Suprapubic skin (tissue), 4 donors: Measurements from ENCODE around the gene RELA. TPM values are rescaled to one million over a fixed set of nuclear protein-coding genes. Genes with fewer than 3 reads are reported as not detected.
"Not testable (repeated sequence)": the region's sequence is repeated elsewhere in the genome, so short reads cannot be mapped to it uniquely, and the experiment has no call there.

Experiments used
- DNase-seq, 2 donors: peaks; one replicate each; pipeline ENCODE4 v3.0.0-alpha.2; 2019; ENCODE audit warnings: low spot score in 2 of 2
- H3K27ac ChIP-seq: fragments of 200-600 bp; sonication (generic); one replicate; pipeline ENCODE4 v1.5.1; 2019
- H3K27me3 ChIP-seq: fragments of 200-600 bp; sonication (generic); one replicate; pipeline ENCODE4 v1.5.1; 2019
- H3K36me3 ChIP-seq: fragments of 200-600 bp; sonication (generic); one replicate; pipeline ENCODE4 v1.5.1; 2019
- H3K4me1 ChIP-seq: fragments of 200-600 bp; sonication (generic); one replicate; pipeline ENCODE4 v1.5.1; 2019
- H3K4me3 ChIP-seq: fragments of 200-600 bp; sonication (generic); one replicate; pipeline ENCODE4 v1.5.1; 2019; ENCODE audit warnings: mild to moderate bottlenecking
- H3K9me3 ChIP-seq: fragments of 200-600 bp; sonication (generic); one replicate; pipeline ENCODE4 v1.5.1; 2019
- EP300 ChIP-seq: sonication (generic); formaldehyde crosslinking; IDR thresholded peaks from one replicate; pipeline ENCODE4 v1.6.1; 2017; ENCODE audit warnings: antibody characterized with exemption
- POLR2A ChIP-seq, 2 donors: fragments of 450-650 bp; IDR thresholded peaks; one replicate each; pipeline ENCODE4 v1.6.1; 2017; ENCODE audit warnings: antibody characterized with exemption in 2 of 2, mild to moderate bottlenecking in 2 of 2, moderate library complexity in 2 of 2
- POLR2AphosphoS5 ChIP-seq, 3 donors: sonication (generic); formaldehyde crosslinking; IDR thresholded peaks; one replicate each; pipeline ENCODE4 v1.6.1; 2017; ENCODE audit warnings: antibody characterized with exemption in 3 of 3
- WGBS: methylation state at CpG from one replicate; pipeline ENCODE4 v1.1.5; 2018; 5-methylcytosine and 5-hydroxymethylcytosine counted together
- total RNA-seq, 4 donors: library from RNA; depleted of rRNA; stranded (reverse); fragments of >200 nt; gene quantifications; one replicate each; pipeline ENCODE4 v1.1.0, GENCODE V29; 2016
- TF ChIP-seq, protein P1 (sequence below), 2 donors: fragments of 200-600 bp in 1 of 2; fragments of 450-650 bp in 1 of 2; sonication (generic) in 1 of 2; IDR thresholded peaks; one replicate each; pipeline ENCODE4 v1.5.1; 2016 to 2019; ENCODE audit warnings: antibody characterized with exemption in 2 of 2, mild to moderate bottlenecking in 1 of 2, moderate library complexity in 1 of 2

RELA gene
- total RNA-seq, 4 donors from 2014 or later, result 71.7 to 111 (median 93.5) TPM

DNA sequence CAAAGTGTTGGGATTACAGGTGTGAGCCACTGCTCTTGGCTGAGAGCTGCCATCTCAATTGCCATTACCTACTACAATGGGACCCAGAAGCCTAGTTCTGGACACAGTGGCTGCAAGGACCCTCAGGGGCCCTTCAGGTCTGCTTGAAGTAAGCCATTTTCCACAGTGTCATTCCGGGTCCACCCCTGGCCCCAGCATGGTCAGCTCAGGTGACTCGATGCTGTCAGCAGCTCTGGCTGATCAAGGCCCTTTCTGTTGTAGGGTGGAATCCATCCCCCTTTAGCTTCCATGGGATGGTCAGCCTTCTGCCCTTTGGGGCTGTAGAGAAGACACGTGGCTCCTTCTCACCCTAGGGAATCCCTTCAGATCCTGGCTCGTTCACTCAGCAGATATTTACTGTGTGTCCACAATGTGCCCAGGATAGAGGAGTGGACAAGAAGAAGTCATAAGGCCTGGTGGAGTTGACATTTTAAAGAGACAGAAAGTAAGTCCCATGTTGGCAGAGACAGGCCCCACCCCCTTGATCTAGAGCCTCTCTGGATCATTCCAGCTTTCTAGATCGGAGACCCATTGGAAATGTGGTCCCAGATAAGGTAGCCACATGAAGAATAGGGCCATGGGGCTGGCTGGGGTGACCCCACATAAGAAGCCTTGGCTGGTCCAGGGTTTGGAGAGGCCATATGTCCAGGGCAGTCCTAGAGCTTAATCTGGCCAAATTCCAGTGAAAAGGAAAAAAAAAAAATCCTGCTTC lies 34.3 kb upstream of the RELA start:
- peaks cover 3% of the 10 kb centered on the region for H3K4me1 ChIP-seq
- no peak overlapping the region for H3K4me3 ChIP-seq
- 83% methylated on average over 4 of the region's 5 CpGs for WGBS
- H3K9me3 ChIP-seq, result no peaks in the 10 kb centered on the region
- no peak overlapping the region for H3K27ac ChIP-seq
- H3K36me3 ChIP-seq, result no peaks in the 10 kb centered on the region
- TF ChIP-seq, protein P1, sequence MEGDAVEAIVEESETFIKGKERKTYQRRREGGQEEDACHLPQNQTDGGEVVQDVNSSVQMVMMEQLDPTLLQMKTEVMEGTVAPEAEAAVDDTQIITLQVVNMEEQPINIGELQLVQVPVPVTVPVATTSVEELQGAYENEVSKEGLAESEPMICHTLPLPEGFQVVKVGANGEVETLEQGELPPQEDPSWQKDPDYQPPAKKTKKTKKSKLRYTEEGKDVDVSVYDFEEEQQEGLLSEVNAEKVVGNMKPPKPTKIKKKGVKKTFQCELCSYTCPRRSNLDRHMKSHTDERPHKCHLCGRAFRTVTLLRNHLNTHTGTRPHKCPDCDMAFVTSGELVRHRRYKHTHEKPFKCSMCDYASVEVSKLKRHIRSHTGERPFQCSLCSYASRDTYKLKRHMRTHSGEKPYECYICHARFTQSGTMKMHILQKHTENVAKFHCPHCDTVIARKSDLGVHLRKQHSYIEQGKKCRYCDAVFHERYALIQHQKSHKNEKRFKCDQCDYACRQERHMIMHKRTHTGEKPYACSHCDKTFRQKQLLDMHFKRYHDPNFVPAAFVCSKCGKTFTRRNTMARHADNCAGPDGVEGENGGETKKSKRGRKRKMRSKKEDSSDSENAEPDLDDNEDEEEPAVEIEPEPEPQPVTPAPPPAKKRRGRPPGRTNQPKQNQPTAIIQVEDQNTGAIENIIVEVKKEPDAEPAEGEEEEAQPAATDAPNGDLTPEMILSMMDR (IDR thresholded peaks at IDR 0.05), result no peak
- TF ChIP-seq POLR2AphosphoS5 (IDR thresholded peaks at IDR 0.05), result no peak
- no peak for TF ChIP-seq EP300
- no peak for TF ChIP-seq POLR2A (IDR thresholded peaks at IDR 0.05)
- no peak for DNase-seq
- H3K27me3 ChIP-seq, result no peaks in the 10 kb centered on the region

GRCh38 chr11:65695459-65696241 lies 32.9 kb upstream of the RELA start:
- no peak overlapping the region for H3K4me3 ChIP-seq
- no peak for DNase-seq
- 74% methylated on average over 12 of the region's 12 CpGs for WGBS
- no peaks in the 10 kb centered on the region for H3K27me3 ChIP-seq
- TF ChIP-seq POLR2AphosphoS5 (IDR thresholded peaks at IDR 0.05) (no peak), POLR2A (IDR thresholded peaks at IDR 0.05) (no peak), EP300 (no peak)
- TF ChIP-seq, protein P1 (IDR thresholded peaks at IDR 0.05), result no peak
- H3K4me1 ChIP-seq, result peaks cover 3% of the 10 kb centered on the region
- no peaks in the 10 kb centered on the region for H3K36me3 ChIP-seq
- no peak overlapping the region for H3K27ac ChIP-seq
- no peaks in the 10 kb centered on the region for H3K9me3 ChIP-seq

- WGBS, result 72% methylated on average over 11 of the region's 11 CpGs
Observed at GRCh38 chr11:65692367-65692766, 29.7 kb upstream of the RELA start.

GRCh38 chr11:65691847-65692246 lies 29.1 kb upstream of the RELA start:
- H3K27ac ChIP-seq, H3K4me1 ChIP-seq, H3K9me3 ChIP-seq, DNase-seq, H3K36me3 ChIP-seq, H3K27me3 ChIP-seq, H3K4me3 ChIP-seq: not testable (repeated sequence)
- WGBS, result 92% methylated on average over 8 of the region's 8 CpGs

More at GRCh38 chr11:65692367-65692766, 29.7 kb upstream of the RELA start:
- Histone ChIP-seq H3K36me3 (no peaks in the 10 kb centered on the region), H3K4me1 (peaks cover 3% of the 10 kb centered on the region), H3K4me3 (no peak overlapping the region), H3K27me3 (no peaks in the 10 kb centered on the region), H3K27ac (peak overlapping the region; percentile 4), H3K9me3 (no peaks in the 10 kb centered on the region)
- no peak for TF ChIP-seq EP300
- TF ChIP-seq, protein P1 (IDR thresholded peaks at IDR 0.05), result no peak
- TF ChIP-seq POLR2AphosphoS5 (IDR thresholded peaks at IDR 0.05), result no peak
- TF ChIP-seq POLR2A (IDR thresholded peaks at IDR 0.05), result no peak
- no peak for DNase-seq

DNA sequence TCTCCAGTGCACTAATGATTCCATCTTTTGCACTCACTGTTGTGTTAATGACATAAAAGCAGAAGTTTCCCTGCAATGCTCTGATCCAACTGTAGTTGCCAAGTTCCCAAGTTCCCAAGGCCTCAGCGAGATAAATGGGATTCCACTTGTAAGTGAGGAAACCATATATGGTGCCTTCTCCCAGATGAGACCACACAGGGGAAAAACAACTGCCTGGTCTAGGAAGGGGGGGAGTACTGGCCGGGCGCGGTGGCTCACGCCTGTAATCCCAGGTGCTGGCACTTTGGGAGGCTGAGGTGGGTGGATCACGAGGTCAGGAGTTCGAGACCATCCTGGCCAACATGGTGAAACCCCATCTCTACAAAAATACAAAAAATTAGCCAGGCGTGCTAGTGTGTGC lies 23.3 kb upstream of the RELA start:
- no peak overlapping the region for H3K4me3 ChIP-seq
- H3K36me3 ChIP-seq, result no peaks in the 10 kb centered on the region
- no peaks in the 10 kb centered on the region for H3K9me3 ChIP-seq
- no peak for DNase-seq
- H3K27me3 ChIP-seq, result no peaks in the 10 kb centered on the region
- H3K27ac ChIP-seq, result no peak overlapping the region
- no peaks in the 10 kb centered on the region for H3K4me1 ChIP-seq
- TF ChIP-seq, protein P1 (IDR thresholded peaks at IDR 0.05), result no peak
- TF ChIP-seq POLR2AphosphoS5 (IDR thresholded peaks at IDR 0.05) (no peak), POLR2A (IDR thresholded peaks at IDR 0.05) (no peak), EP300 (no peak)
- WGBS, result 88% methylated on average over 8 of the region's 8 CpGs

DNA sequence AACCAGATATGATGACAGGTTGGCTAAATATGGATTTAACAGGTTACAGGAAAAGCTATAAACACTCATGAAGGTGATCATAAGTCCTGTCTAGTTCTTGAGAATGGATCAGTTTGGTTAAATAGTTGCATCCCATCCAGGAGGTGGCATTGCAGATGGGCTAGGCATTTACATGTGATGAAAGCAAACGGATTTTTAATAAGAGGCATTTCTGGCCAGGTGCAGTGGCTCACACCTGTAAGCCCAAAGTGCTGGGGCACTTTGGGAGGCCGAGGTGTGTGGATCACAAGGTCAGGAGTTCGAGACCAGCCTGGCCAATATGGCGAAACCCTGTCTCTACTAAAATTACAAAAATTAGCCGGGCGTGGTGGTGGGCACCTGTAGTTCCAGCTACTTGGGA lies 20.8 kb upstream of the RELA start:
- not testable (repeated sequence) for H3K4me3 ChIP-seq, H3K27me3 ChIP-seq, H3K9me3 ChIP-seq, H3K4me1 ChIP-seq, H3K27ac ChIP-seq, H3K36me3 ChIP-seq, DNase-seq
- 79% methylated on average over 6 of the region's 6 CpGs for WGBS
